Heart right ventricle (tissue), 16 donors: Measurements from ENCODE around the gene DCLK1. TPM values are rescaled to one million over a fixed set of nuclear protein-coding genes. Genes with fewer than 3 reads are reported as not detected.

Experiments used
- ATAC-seq, 8 donors: fragments of 200-7000 bp; cut with Tn5 transposase; one replicate each; pipeline ENCODE4 v1.9.1; 2020; ENCODE audit warnings: mild to moderate bottlenecking in 8 of 8, moderate library complexity in 8 of 8, moderate number of reproducible peaks in 1 of 8
- DNase-seq, 2 donors: peaks; one replicate each; pipeline ENCODE4 v3.0.0-alpha.2; 2020
- H3K27ac ChIP-seq, 10 donors: fragments of 200-600 bp; sonication (generic) in 2 of 10; one replicate each; pipeline versions ENCODE4 v1.5.0 to v1.8.0; 2020 to 2022; ENCODE audit warnings: mild to moderate bottlenecking in 3 of 10
- H3K27me3 ChIP-seq, 7 donors: fragments of 200-600 bp; one replicate each; pipeline ENCODE4 v1.8.0; 2021 to 2022; ENCODE audit warnings: mild to moderate bottlenecking in 2 of 7
- H3K36me3 ChIP-seq, 9 donors: fragments of 200-600 bp; sonication (generic) in 1 of 9; one replicate each; pipeline versions ENCODE4 v1.5.0 to v1.8.0; 2020 to 2022; ENCODE audit warnings: mild to moderate bottlenecking in 2 of 9
- H3K4me1 ChIP-seq, 9 donors: fragments of 200-600 bp; sonication (generic) in 1 of 9; one replicate each; pipeline versions ENCODE4 v1.5.0 to v1.8.0; 2020 to 2022; ENCODE audit warnings: mild to moderate bottlenecking in 4 of 9
- H3K4me3 ChIP-seq, 10 donors: fragments of 200-600 bp; sonication (generic) in 2 of 10; one replicate each; pipeline versions ENCODE4 v1.5.0 to v1.8.0; 2020 to 2022; ENCODE audit warnings: mild to moderate bottlenecking in 7 of 10, moderate library complexity in 2 of 10
- H3K9me3 ChIP-seq, 11 donors: fragments of 200-600 bp in 10 of 11; sonication (generic) in 2 of 11; one replicate each; pipeline versions ENCODE4 v1.5.0 to v1.8.0; 2013 to 2022; ENCODE audit warnings: mild to moderate bottlenecking in 2 of 11, control low read depth in 1 of 11, moderate library complexity in 1 of 11
- WGBS, 2 donors: extraction: QIAGEN DNeasy Blood & Tissue Kit; methylation state at CpG; one replicate each; pipeline ENCODE4 v1.1.7; 2013; ENCODE audit warnings: inconsistent platforms in 1 of 2; 5-methylcytosine and 5-hydroxymethylcytosine counted together
- intact Hi-C, 10 donors: fragments of 100-400 bp; cut with DNase I; formaldehyde crosslinking; loops; one replicate each; pipeline versions ENCODE4 v1.11.1 to v1.14.2; 2022
- polyA plus RNA-seq, 2 donors: library from polyadenylated mRNA; stranded (reverse); fragments of 200-250 nt; gene quantifications; one replicate each; pipeline ENCODE4 v1.2.3, GENCODE V29; 2013
- total RNA-seq, 10 donors: library from RNA; stranded (reverse); fragmentation: NEBNext Ultra II Directional in 3 of 10; extraction: Animal tissue kit (Norgen Biotek cat#: 25700) in 3 of 10; gene quantifications; one replicate each; pipeline versions ENCODE4 v1.2.1 to v1.2.4, GENCODE V29; 2021 to 2023
- TF ChIP-seq, protein P1 (sequence below), 9 donors: fragments of 200-600 bp; sonication (generic) in 2 of 9; IDR thresholded peaks; one replicate each; pipeline versions ENCODE4 v1.5.0 to v1.8.0; 2021 to 2022; ENCODE audit warnings: antibody characterized with exemption in 9 of 9, mild to moderate bottlenecking in 5 of 9, moderate library complexity in 1 of 9
- donor health status: Arrhythmogenic right ventricular cardiomyopathy.
- donor health status: ischemic (EF 13 %, LVEDD 7.1; RV severe dilation, severe dysfunction).
- donor health status: healthy with polysubstance abuse.
- donor health status: DM: no; HTN: yes; CAD: no.
- donor health status: DM: no; HTN: no; CAD: no.
- donor health status: ischemic (EF 25% LVEDD 6.9; RV normal size, moderate dysfunction).
- donor health status: ischemic (EF 25% LVEDD 5.7; RV mildly dilated, moderate dysfunction).
- donor health status: healthy.
- donor health status: DM: yes; HTN: yes; CAD: no.
- donor health status: Ischemic cardiomyopathy.
- donor health status: ischemic (EF 35%, LVEDD 5.7; RV mildly dilated, moderate dysfunction).
- donor health status: nonischemic (EF 11% LVEDD 7.7; RV severe dilation, severe dysfunction).
- donor health status: DM: yes; HTN: yes; CAD: no.
- donor health status: PGD.
- donor health status: ischemic (EF 29% LVEDD 5.4; RV normal size, mild dysfunction).
- donor health status: nonischemic (EF 23%, LVEDD 6.1; RV moderate dilation, normal function).

The DCLK1 gene
- total and polyA plus RNA-seq, 12 donors: 3.4 to 16.9 (median 9.1) TPM

GRCh38 chr13:36057547-36057946 lies 73.6 kb downstream of the DCLK1 start:
- no peak for ATAC-seq
- TF ChIP-seq, protein P1, sequence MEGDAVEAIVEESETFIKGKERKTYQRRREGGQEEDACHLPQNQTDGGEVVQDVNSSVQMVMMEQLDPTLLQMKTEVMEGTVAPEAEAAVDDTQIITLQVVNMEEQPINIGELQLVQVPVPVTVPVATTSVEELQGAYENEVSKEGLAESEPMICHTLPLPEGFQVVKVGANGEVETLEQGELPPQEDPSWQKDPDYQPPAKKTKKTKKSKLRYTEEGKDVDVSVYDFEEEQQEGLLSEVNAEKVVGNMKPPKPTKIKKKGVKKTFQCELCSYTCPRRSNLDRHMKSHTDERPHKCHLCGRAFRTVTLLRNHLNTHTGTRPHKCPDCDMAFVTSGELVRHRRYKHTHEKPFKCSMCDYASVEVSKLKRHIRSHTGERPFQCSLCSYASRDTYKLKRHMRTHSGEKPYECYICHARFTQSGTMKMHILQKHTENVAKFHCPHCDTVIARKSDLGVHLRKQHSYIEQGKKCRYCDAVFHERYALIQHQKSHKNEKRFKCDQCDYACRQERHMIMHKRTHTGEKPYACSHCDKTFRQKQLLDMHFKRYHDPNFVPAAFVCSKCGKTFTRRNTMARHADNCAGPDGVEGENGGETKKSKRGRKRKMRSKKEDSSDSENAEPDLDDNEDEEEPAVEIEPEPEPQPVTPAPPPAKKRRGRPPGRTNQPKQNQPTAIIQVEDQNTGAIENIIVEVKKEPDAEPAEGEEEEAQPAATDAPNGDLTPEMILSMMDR (IDR thresholded peaks at IDR 0.05): no peak
- no peak for DNase-seq
- no peaks in the 10 kb centered on the region for H3K27me3 ChIP-seq
- H3K4me3 ChIP-seq: no peak overlapping the region
- H3K4me1 ChIP-seq: peaks cover 0 to 17% (median 0%) of the 10 kb centered on the region in 9 donors
- no peak overlapping the region for H3K27ac ChIP-seq
- intact Hi-C loops: no loop called here
- WGBS, 2 donors: 78 to 82% methylated on average over 1 of the region's 1 CpG
- no peaks in the 10 kb centered on the region for H3K36me3 ChIP-seq
- H3K9me3 ChIP-seq: no peaks in the 10 kb centered on the region

DNA sequence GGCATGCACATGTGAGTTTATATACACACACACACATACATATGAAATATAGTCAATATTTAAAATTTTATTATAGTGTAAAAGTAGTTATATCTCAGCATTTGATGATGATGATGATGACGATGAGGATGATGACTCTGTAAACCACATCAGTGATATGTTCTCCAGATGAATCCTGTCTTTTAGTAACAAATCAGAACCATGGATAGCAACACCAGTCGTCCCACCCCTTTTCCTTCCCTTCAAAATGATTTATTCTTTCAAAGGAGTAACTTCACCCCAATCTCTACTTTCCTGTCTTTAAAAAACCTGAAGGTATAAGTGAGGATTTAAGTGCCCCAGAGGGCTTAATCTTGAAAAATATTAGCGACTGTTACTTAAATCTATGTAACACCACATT lies 74.1 kb downstream of the DCLK1 start:
- Histone ChIP-seq H3K4me3 (no peak overlapping the region), H3K27me3 (no peaks in the 10 kb centered on the region), H3K9me3 (no peaks in the 10 kb centered on the region), H3K27ac (no peak overlapping the region), H3K4me1 (peaks cover 0 to 17% (median 0%) of the 10 kb centered on the region in 9 donors), H3K36me3 (no peaks in the 10 kb centered on the region)
- TF ChIP-seq, protein P1 (IDR thresholded peaks at IDR 0.05): no peak
- ATAC-seq: no peak
- intact Hi-C loops: no loop called here
- 50 to 56% methylated on average over 3 of the region's 3 CpGs for WGBS, 2 donors
- DNase-seq: no peak

- WGBS, 2 donors: 87 to 91% methylated on average over 4 of the region's 4 CpGs
- DNase-seq (no peak), ATAC-seq (no peak)
- no peak overlapping the region for H3K4me3 ChIP-seq
- H3K27ac ChIP-seq: no peak overlapping the region
- H3K9me3 ChIP-seq: no peaks in the 10 kb centered on the region
- intact Hi-C loops: no loop called here
- TF ChIP-seq, protein P1 (IDR thresholded peaks at IDR 0.05): no peak
- H3K27me3 ChIP-seq: no peaks in the 10 kb centered on the region
- H3K4me1 ChIP-seq: peaks cover 0 to 8% (median 0%) of the 10 kb centered on the region in 9 donors
- H3K36me3 ChIP-seq: no peaks in the 10 kb centered on the region
These were observed 75.8 kb downstream of the DCLK1 start for GRCh38 chr13:36055366-36055765.

DNA sequence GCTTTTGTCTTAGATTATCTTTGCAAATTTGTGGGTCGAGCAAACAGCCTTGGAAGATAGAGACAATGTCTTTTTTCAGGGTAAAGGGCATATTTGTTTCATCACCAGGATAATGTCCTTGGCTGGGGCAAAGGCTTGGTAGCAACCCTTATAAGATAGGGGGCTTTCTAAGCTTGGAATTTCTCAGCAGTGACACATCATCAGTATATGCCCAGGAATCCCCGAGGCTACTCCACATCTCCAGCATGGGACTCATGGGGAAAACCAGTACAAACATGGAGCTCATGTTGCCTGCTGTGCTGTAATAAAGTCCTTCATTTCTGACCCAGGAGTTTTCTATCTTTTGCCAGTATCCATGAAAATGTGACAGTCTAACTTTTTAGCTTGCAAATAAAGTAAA lies 77.1 kb downstream of the DCLK1 start:
- Histone ChIP-seq H3K4me1 (peaks cover 0 to 5% (median under 1%) of the 10 kb centered on the region in 9 donors), H3K27ac (no peak overlapping the region), H3K27me3 (no peaks in the 10 kb centered on the region), H3K36me3 (no peaks in the 10 kb centered on the region), H3K9me3 (no peaks in the 10 kb centered on the region), H3K4me3 (no peak overlapping the region)
- ATAC-seq (no peak), DNase-seq (no peak)
- TF ChIP-seq, protein P1 (IDR thresholded peaks at IDR 0.05): no peak
- intact Hi-C loops: no loop called here
- 46 to 61% methylated on average over 2 of the region's 2 CpGs for WGBS, 2 donors
